ENCODE results near the gene COL7A1. TPM values are rescaled to one million over a fixed set of nuclear protein-coding genes. Genes with fewer than 3 reads are reported as not detected.

The COL7A1 gene
- total RNA-seq, 1 experiment from 2014 or later = 91.2 TPM

DNA sequence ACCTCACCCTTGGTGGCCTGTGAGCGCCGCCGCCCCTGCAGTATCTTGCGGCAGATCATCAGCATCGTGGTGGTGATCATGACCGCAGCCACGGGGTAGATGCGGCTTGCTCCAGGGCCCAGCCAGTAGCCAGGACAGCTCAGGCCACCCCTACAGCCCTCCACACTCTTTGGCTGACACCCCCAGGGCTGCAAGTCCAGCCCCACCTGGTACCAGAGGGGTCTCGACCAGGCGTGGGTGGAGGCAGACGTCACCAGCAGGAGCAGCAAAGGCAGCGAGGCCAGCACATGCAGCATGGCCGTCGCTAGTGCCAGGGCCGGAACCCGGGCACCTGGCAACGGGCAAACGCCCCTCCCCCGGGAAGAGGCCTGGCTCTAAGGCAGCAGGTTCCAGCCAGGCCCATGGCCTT is 26.3 kb upstream of the COL7A1 start, which contains the start of gene TMEM89:
TSS of gene TMEM89 (minus strand) at position 309 of the 409 bp plus-strand sequence. CDS start at position 296, 13 bp downstream.
- Histone ChIP-seq H2AFZ (no peak within 1 kb of the TSS), H3K27me3 (ENCODE audit: insufficient read depth, low read depth) (no peaks in the 10 kb centered on the region), H3K9me2 (ENCODE audit: insufficient read depth) (no peaks in the 10 kb centered on the region), H3K4me2 (no peak within 1 kb of the TSS), H3K36me3 (ENCODE audit: low read depth) (no peaks in the 10 kb centered on the region), H3K79me2 (ENCODE audit: low read depth) (no peaks in the 10 kb centered on the region), H3K27ac (no peak within 1 kb of the TSS), H4K20me1 (ENCODE audit: insufficient read depth) (no peaks in the 10 kb centered on the region), H3K4me1 (replicated peaks; ENCODE audit: insufficient read depth) (no peaks in the 10 kb centered on the region), H3F3A (ENCODE audit: insufficient read depth, low read depth) (no peaks in the 10 kb centered on the region), H3K9me3 (ENCODE audit: insufficient read depth, low read depth) (peaks cover 13% of the 10 kb centered on the region), H3K4me3 (no peak within 1 kb of the TSS)
- no peak for TF ChIP-seq EZH2 (IDR thresholded peaks at IDR 0.05; ENCODE audit: low read depth)
- TF ChIP-seq, protein P1, sequence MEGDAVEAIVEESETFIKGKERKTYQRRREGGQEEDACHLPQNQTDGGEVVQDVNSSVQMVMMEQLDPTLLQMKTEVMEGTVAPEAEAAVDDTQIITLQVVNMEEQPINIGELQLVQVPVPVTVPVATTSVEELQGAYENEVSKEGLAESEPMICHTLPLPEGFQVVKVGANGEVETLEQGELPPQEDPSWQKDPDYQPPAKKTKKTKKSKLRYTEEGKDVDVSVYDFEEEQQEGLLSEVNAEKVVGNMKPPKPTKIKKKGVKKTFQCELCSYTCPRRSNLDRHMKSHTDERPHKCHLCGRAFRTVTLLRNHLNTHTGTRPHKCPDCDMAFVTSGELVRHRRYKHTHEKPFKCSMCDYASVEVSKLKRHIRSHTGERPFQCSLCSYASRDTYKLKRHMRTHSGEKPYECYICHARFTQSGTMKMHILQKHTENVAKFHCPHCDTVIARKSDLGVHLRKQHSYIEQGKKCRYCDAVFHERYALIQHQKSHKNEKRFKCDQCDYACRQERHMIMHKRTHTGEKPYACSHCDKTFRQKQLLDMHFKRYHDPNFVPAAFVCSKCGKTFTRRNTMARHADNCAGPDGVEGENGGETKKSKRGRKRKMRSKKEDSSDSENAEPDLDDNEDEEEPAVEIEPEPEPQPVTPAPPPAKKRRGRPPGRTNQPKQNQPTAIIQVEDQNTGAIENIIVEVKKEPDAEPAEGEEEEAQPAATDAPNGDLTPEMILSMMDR (conservative IDR thresholded peaks at IDR 0.05) = no peak
- no peak for DNase-seq
- ChIA-PET POLR2A (ENCODE audit: unreplicated experiment) (no interaction called here), CTCF (no interaction called here)
- intact Hi-C loops (cut with micrococcal nuclease; ENCODE audit: unreplicated experiment) = no loop called here
- no TSS peak for BruUV-seq (replicated peaks)

DNA sequence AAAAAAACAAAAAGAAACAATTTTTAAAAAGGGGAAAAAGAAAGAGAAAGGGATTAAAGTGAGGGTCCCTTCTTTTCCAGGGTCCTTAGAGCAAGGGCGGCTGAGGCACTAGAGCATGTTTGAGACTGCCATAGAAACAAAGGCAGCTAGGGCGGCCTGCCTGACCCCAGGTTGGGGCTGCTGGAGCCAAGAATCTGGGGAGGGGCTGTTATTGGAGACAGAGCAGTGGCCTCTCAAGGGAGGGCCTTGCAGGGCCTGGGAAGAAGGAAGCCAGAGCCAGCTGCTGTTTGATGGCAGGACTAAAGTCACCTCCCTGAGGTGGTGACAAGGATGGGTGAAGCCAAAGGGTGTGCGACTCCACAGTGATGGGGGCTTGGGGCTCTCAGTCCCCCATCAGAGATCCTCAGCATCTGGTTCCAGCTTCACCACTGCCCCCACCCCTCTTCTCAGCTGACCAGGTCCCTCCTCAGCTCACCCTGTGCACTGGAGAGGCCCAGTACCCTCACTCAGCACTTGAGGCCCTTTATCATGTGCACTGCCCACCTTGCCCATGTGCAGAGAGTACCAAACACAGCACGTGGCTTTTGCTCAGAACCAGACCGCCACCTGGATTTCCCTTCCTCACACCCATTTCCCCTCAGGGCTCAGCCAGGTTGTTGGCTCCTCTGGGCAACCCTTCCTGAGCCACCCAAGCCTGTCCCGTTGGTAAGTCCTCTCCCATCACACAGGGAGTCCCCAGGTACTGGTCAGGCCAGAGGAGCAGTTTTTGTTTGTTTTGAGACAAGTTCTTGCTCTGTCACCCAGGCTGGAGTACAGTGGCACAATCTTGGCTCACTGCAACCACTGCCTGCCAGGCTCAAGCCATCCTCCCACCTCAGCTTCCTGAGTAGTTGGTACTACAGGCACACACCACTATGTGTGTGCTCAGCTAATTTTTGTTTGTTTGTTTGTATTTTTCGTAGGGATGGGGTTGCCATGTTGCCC is 24.7 kb upstream of the COL7A1 start:
- POLR2A ChIA-PET (ENCODE audit: unreplicated experiment) = no interaction called here
- TF ChIP-seq, protein P1 (conservative IDR thresholded peaks at IDR 0.05) = no peak
- TF ChIP-seq EZH2 (IDR thresholded peaks at IDR 0.05; ENCODE audit: low read depth) = no peak
- CTCF ChIA-PET = no interaction called here

DNA sequence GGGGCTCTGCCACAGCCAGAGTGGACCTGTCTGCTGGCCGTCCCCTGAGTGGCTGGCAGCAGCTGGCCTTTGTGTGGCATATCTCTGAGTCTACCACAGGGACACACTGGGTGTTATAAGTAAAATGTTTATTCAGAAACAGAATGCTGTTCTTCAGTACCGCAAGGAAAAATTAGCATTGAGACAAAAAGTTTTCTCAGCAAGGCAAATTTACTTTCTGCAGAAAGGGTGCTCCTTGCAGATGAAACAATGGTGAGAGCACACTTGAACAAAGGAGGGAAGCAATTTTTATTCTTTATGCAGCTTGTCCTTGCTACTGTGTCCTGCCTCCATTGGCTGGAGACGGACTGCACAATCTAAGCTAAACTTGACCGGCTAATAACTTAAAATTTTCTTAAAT is 22.4 kb upstream of the COL7A1 start:
- no peaks in the 10 kb centered on the region for H3K79me2 ChIP-seq (ENCODE audit: low read depth)
- ChIA-PET CTCF (no interaction called here), POLR2A (ENCODE audit: unreplicated experiment) (interaction anchor here (0.6 kb wide), 1 partner anchor 60 kb away, joined by 8 read pairs; no protein-coding TSS in a partner anchor)
- no peaks in the 10 kb centered on the region for H3K27me3 ChIP-seq (ENCODE audit: insufficient read depth, low read depth)
- TF ChIP-seq, protein P1 (conservative IDR thresholded peaks at IDR 0.05) = no peak
- no peak for TF ChIP-seq EZH2 (IDR thresholded peaks at IDR 0.05; ENCODE audit: low read depth)
- BruUV-seq (replicated peaks) = no TSS peak
- no peak overlapping the region for H2AFZ ChIP-seq
- no peak overlapping the region for H3K4me2 ChIP-seq
- peaks cover 14% of the 10 kb centered on the region for H3F3A ChIP-seq (ENCODE audit: insufficient read depth, low read depth)
- peaks cover 17% of the 10 kb centered on the region for H3K4me1 ChIP-seq (replicated peaks; ENCODE audit: insufficient read depth)
- intact Hi-C loops (cut with micrococcal nuclease; ENCODE audit: unreplicated experiment) = no loop called here
- no peak overlapping the region for H3K27ac ChIP-seq
- H3K9me2 ChIP-seq (ENCODE audit: insufficient read depth) = no peaks in the 10 kb centered on the region
- H4K20me1 ChIP-seq (ENCODE audit: insufficient read depth) = no peaks in the 10 kb centered on the region
- no peaks in the 10 kb centered on the region for H3K36me3 ChIP-seq (ENCODE audit: low read depth)
- no peak overlapping the region for H3K4me3 ChIP-seq
- H3K9me3 ChIP-seq (ENCODE audit: insufficient read depth, low read depth) = peaks cover 19% of the 10 kb centered on the region
- DNase-seq = no peak

More for the DNA sequence above, 24.7 kb upstream of the COL7A1 start:
- Histone ChIP-seq H4K20me1 (ENCODE audit: insufficient read depth) (no peaks in the 10 kb centered on the region), H3K9me2 (ENCODE audit: insufficient read depth) (no peaks in the 10 kb centered on the region), H3K27me3 (ENCODE audit: insufficient read depth, low read depth) (no peaks in the 10 kb centered on the region), H3K27ac (no peak overlapping the region), H3K4me2 (no peak overlapping the region), H3K4me3 (no peak overlapping the region), H3K4me1 (replicated peaks; ENCODE audit: insufficient read depth) (peaks cover 2% of the 10 kb centered on the region; the same call in 1 of the 2 replicates), H2AFZ (no peak overlapping the region), H3K9me3 (ENCODE audit: insufficient read depth, low read depth) (peaks cover 19% of the 10 kb centered on the region), H3K36me3 (ENCODE audit: low read depth) (no peaks in the 10 kb centered on the region), H3F3A (ENCODE audit: insufficient read depth, low read depth) (no peaks in the 10 kb centered on the region), H3K79me2 (ENCODE audit: low read depth) (no peaks in the 10 kb centered on the region)
- intact Hi-C loops (cut with micrococcal nuclease; ENCODE audit: unreplicated experiment) = no loop called here
- BruUV-seq (replicated peaks) = no TSS peak
- DNase-seq = no peak
